Activated CD8-positive, alpha-beta memory T cell treated with anti-CD3 and anti-CD28 coated beads, Interleukin-2, amount 50 U/mL, for 1 hour (primary cell): ENCODE measurements around the gene AGRP.
"Not testable (repeated sequence)": the region's sequence is repeated elsewhere in the genome, so short reads cannot be mapped to it uniquely, and the experiment has no call there.

ENCODE experiments used
- DNase-seq: peaks from one replicate; pipeline ENCODE4 v3.0.0-alpha.2; 2020; ENCODE audit errors: extremely low read depth

Gene AGRP

GRCh38 chr16:67483150-67483549 is at the start of gene AGRP:
Gene AGRP (minus strand): TSS chr16:67483547. CDS start chr16:67483398, 149 bp downstream.
- DNase-seq = no peak

- DNase-seq = no peak
Observed at GRCh38 chr16:67531247-67531646, 47.9 kb upstream of the AGRP start.

- DNase-seq = no peak
Observed at GRCh38 chr16:67530013-67530939, 46.9 kb upstream of the AGRP start.

- DNase-seq = no peak
Observed at GRCh38 chr16:67529582-67530012, 46.2 kb upstream of the AGRP start.

GRCh38 chr16:67528870-67529581 is 45.7 kb upstream of the AGRP start:
- no peak for DNase-seq

GRCh38 chr16:67528222-67528869 is 45.0 kb upstream of the AGRP start, which contains the start of gene RIPOR1:
Gene RIPOR1 (plus strand): TSS chr16:67528829. CDS start chr16:67538447, 9,618 bp downstream.
- no peak for DNase-seq

- no peak for DNase-seq
Observed at GRCh38 chr16:67526149-67526791, 42.9 kb upstream of the AGRP start.

- no peak for DNase-seq
Observed at GRCh38 chr16:67525176-67525860, 42.0 kb upstream of the AGRP start.

- peak; percentile 91 for DNase-seq
Observed at GRCh38 chr16:67521095-67521804, 37.9 kb upstream of the AGRP start.

- DNase-seq = no peak
Observed at GRCh38 chr16:67519242-67519641, 35.9 kb upstream of the AGRP start.

GRCh38 chr16:67518676-67519075 is 35.3 kb upstream of the AGRP start:
- no peak for DNase-seq

- no peak for DNase-seq
Observed at GRCh38 chr16:67517661-67518423, 34.5 kb upstream of the AGRP start.

- DNase-seq = no peak
Observed at GRCh38 chr16:67517155-67517445, 33.8 kb upstream of the AGRP start.

- no peak for DNase-seq
Observed at GRCh38 chr16:67516296-67517154, 33.2 kb upstream of the AGRP start.

- peak; percentile 49 for DNase-seq
Observed at GRCh38 chr16:67514382-67514828, 31.1 kb upstream of the AGRP start.

- not testable (repeated sequence) for DNase-seq
Observed at GRCh38 chr16:67513892-67514291, 30.5 kb upstream of the AGRP start.

- no peak for DNase-seq
Observed at GRCh38 chr16:67509016-67509415, 25.7 kb upstream of the AGRP start.

GRCh38 chr16:67506468-67506867 is 23.1 kb upstream of the AGRP start:
- DNase-seq = no peak
